VCaP (cell line): ENCODE data around the gene MAPK8IP2.
"Not testable (repeated sequence)": the region's sequence is repeated elsewhere in the genome, so short reads cannot be mapped to it uniquely, and the experiment has no call there.

Experiments used
- H3K27ac ChIP-seq: fragments of 450-650 bp; 2 replicates; pipeline ENCODE4 v1.5.1; 2017
- CTCF ChIP-seq: fragments of 450-650 bp; conservative IDR thresholded peaks from 2 replicates; pipeline ENCODE4 v1.5.1; 2017; ENCODE audit warnings: mild to moderate bottlenecking, moderate library complexity

The MAPK8IP2 gene

GRCh38 chr22:50657925-50658324 is 57.3 kb downstream of the MAPK8IP2 start:
- TF ChIP-seq CTCF: no peak
- H3K27ac ChIP-seq: no peak overlapping the region

GRCh38 chr22:50659711-50660110 is 59.1 kb downstream of the MAPK8IP2 start:
- not testable (repeated sequence) for H3K27ac ChIP-seq

- H3K27ac ChIP-seq: no peak overlapping the region
- TF ChIP-seq CTCF: no peak
Measured at GRCh38 chr22:50660306-50660705, 59.7 kb downstream of the MAPK8IP2 start.
